Measurements from ENCODE around the gene ACKR1. TPM values are rescaled to one million over a fixed set of nuclear protein-coding genes. Genes with fewer than 3 reads are reported as not detected.

Gene ACKR1
- total RNA-seq, 1 donor from 2014 or later: 0.57 TPM

DNA sequence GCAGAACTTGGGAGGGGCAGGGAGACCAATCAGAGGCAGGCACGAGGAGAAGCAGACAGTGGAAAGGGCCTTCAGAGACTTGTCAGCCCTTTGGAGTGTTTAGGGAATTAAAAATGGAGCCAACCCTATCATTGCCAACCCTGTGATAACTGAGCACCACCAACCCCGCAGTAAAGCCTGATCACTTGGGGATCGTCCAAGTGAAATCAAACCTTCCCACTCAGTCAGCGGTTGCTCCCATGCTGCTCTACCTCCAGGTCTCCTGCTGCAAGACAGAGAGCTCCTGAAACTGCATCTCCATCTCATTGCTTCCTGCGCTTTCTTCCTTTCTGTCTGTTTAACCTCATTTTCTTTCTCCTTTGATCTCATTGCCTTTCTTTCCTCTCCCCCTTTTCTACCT is 4.8 kb upstream of the ACKR1 start:
- H3K9me3 Mint-ChIP-seq (ENCODE audit: low read depth): no peaks in the 10 kb centered on the region
- TF ChIP-seq, protein P1, sequence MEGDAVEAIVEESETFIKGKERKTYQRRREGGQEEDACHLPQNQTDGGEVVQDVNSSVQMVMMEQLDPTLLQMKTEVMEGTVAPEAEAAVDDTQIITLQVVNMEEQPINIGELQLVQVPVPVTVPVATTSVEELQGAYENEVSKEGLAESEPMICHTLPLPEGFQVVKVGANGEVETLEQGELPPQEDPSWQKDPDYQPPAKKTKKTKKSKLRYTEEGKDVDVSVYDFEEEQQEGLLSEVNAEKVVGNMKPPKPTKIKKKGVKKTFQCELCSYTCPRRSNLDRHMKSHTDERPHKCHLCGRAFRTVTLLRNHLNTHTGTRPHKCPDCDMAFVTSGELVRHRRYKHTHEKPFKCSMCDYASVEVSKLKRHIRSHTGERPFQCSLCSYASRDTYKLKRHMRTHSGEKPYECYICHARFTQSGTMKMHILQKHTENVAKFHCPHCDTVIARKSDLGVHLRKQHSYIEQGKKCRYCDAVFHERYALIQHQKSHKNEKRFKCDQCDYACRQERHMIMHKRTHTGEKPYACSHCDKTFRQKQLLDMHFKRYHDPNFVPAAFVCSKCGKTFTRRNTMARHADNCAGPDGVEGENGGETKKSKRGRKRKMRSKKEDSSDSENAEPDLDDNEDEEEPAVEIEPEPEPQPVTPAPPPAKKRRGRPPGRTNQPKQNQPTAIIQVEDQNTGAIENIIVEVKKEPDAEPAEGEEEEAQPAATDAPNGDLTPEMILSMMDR (IDR thresholded peaks at IDR 0.05; ENCODE audit: unreplicated experiment): no peak
- H3K4me3 Mint-ChIP-seq (ENCODE audit: low read depth): no peak overlapping the region
- H3K4me1 Mint-ChIP-seq (ENCODE audit: low read depth): peaks cover 12% of the 10 kb centered on the region
- H3K36me3 Mint-ChIP-seq (ENCODE audit: insufficient read depth): no peaks in the 10 kb centered on the region
- peaks cover 9% of the 10 kb centered on the region for H3K27me3 Mint-ChIP-seq
- DNase-seq (ENCODE audit: low spot score, unreplicated experiment): no peak
- no peak overlapping the region for H3K27ac Mint-ChIP-seq

DNA sequence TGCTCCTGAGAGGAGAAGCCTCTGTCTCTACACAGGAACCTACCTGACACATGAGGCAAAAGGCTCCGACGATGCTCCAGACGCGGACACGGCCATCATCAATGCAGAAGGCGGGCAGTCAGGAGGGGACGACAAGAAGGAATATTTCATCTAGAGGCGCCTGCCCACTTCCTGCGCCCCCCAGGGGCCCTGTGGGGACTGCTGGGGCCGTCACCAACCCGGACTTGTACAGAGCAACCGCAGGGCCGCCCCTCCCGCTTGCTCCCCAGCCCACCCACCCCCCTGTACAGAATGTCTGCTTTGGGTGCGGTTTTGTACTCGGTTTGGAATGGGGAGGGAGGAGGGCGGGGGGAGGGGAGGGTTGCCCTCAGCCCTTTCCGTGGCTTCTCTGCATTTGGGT is 3.9 kb upstream of the ACKR1 start:
- no peaks in the 10 kb centered on the region for H3K36me3 Mint-ChIP-seq (ENCODE audit: insufficient read depth)
- TF ChIP-seq, protein P1 (IDR thresholded peaks at IDR 0.05; ENCODE audit: unreplicated experiment): no peak
- H3K27me3 Mint-ChIP-seq: peaks cover 17% of the 10 kb centered on the region
- H3K4me3 Mint-ChIP-seq (ENCODE audit: low read depth): no peak overlapping the region
- H3K4me1 Mint-ChIP-seq (ENCODE audit: low read depth): peaks cover 13% of the 10 kb centered on the region
- H3K9me3 Mint-ChIP-seq (ENCODE audit: low read depth): no peaks in the 10 kb centered on the region
- DNase-seq (ENCODE audit: low spot score, unreplicated experiment): no peak
- H3K27ac Mint-ChIP-seq: no peak overlapping the region

DNA sequence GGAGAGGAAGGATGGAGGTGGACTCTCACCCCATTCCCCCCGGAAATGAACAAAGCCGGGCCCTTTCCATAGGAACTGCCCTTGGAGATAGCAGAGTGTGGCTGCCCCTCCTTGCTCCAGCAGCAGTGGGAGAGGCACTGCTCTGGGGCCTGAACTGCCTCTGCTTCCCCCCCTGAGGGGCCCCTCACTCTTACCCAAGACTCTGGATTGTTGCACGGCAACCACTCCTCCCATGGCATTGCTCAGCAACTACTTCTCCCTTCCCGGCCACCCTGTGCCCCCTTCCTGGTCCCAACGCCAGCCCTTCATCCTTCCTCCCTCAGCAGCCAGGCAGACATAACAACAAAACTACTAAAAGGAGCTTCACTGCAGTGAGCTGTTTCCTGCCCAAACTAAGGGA is 3.0 kb upstream of the ACKR1 start:
- Mint-ChIP-seq H3K36me3 (ENCODE audit: insufficient read depth) (no peaks in the 10 kb centered on the region), H3K27me3 (peaks cover 22% of the 10 kb centered on the region), H3K4me3 (ENCODE audit: low read depth) (no peak overlapping the region), H3K4me1 (ENCODE audit: low read depth) (peaks cover 13% of the 10 kb centered on the region), H3K9me3 (ENCODE audit: low read depth) (no peaks in the 10 kb centered on the region), H3K27ac (no peak overlapping the region)
- no peak for DNase-seq (ENCODE audit: low spot score, unreplicated experiment)
- TF ChIP-seq, protein P1 (IDR thresholded peaks at IDR 0.05; ENCODE audit: unreplicated experiment): no peak

DNA sequence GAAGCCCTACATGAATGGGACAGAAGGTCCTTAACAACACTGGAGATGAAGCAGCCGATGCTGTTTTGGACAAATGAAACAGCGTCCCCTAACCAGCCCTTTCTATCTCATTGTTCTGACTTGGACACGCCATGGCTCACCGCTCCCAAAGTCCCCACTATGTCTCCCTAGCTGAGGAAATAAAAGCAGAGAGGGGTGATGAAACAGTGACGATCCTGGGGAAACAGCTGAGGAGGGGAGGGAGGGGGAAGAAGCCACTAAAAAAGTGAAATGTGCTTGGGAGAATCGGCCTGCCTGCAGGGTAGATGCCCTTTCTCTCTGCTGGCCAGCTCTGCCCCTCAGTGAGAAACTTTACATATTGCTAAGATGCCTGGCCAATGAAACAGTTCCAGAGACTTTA is 1.1 kb upstream of the ACKR1 start:
- peaks cover 42% of the 10 kb centered on the region for H3K27me3 Mint-ChIP-seq
- no peak overlapping the region for H3K27ac Mint-ChIP-seq
- H3K4me3 Mint-ChIP-seq (ENCODE audit: low read depth): no peak overlapping the region
- H3K9me3 Mint-ChIP-seq (ENCODE audit: low read depth): no peaks in the 10 kb centered on the region
- no peak for DNase-seq (ENCODE audit: low spot score, unreplicated experiment)
- peaks cover 13% of the 10 kb centered on the region for H3K4me1 Mint-ChIP-seq (ENCODE audit: low read depth)
- H3K36me3 Mint-ChIP-seq (ENCODE audit: insufficient read depth): no peaks in the 10 kb centered on the region
- TF ChIP-seq, protein P1 (IDR thresholded peaks at IDR 0.05; ENCODE audit: unreplicated experiment): no peak

DNA sequence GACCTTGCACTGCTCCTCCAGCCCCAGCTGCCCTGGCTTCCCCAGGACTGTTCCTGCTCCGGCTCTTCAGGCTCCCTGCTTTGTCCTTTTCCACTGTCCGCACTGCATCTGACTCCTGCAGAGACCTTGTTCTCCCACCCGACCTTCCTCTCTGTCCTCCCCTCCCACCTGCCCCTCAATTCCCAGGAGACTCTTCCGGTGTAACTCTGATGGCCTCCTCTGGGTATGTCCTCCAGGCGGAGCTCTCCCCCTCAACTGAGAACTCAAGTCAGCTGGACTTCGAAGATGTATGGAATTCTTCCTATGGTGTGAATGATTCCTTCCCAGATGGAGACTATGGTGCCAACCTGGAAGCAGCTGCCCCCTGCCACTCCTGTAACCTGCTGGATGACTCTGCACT is 550 bp downstream of the ACKR1 start:
- H3K27me3 Mint-ChIP-seq: peaks cover 54% of the 10 kb centered on the region
- DNase-seq (ENCODE audit: low spot score, unreplicated experiment): no peak
- TF ChIP-seq, protein P1 (IDR thresholded peaks at IDR 0.05; ENCODE audit: unreplicated experiment): no peak
- H3K4me3 Mint-ChIP-seq (ENCODE audit: low read depth): no peak overlapping the region
- H3K36me3 Mint-ChIP-seq (ENCODE audit: insufficient read depth): no peaks in the 10 kb centered on the region
- no peak overlapping the region for H3K27ac Mint-ChIP-seq
- no peaks in the 10 kb centered on the region for H3K9me3 Mint-ChIP-seq (ENCODE audit: low read depth)
- H3K4me1 Mint-ChIP-seq (ENCODE audit: low read depth): peaks cover 13% of the 10 kb centered on the region
